Progenitor cell of endocrine pancreas (in vitro differentiated cells): ENCODE measurements around the gene KIAA0753. TPM values are rescaled to one million over a fixed set of nuclear protein-coding genes. Genes with fewer than 3 reads are reported as not detected.
"Not testable (repeated sequence)": the region's sequence is repeated elsewhere in the genome, so short reads cannot be mapped to it uniquely, and the experiment has no call there.

Experiments
- DNase-seq: peaks from one replicate; pipeline ENCODE4 v3.0.0; 2021; ENCODE audit warnings: low spot score; ENCODE audit not compliant: unreplicated experiment
- H3K27ac Mint-ChIP-seq: 2 replicates; pipeline ENCODE4 v1.8.0; 2021; ENCODE audit warnings: mild to moderate bottlenecking, moderate library complexity, mixed read lengths
- H3K27me3 Mint-ChIP-seq: 2 replicates; pipeline ENCODE4 v1.8.0; 2021; ENCODE audit warnings: mixed read lengths
- H3K36me3 Mint-ChIP-seq: 2 replicates; pipeline ENCODE4 v1.8.0; 2022; ENCODE audit warnings: mixed read lengths; ENCODE audit not compliant: insufficient read depth
- H3K4me1 Mint-ChIP-seq: 2 replicates; pipeline ENCODE4 v1.8.0; 2021; ENCODE audit warnings: low read depth, mixed read lengths
- H3K4me3 Mint-ChIP-seq: 2 replicates; pipeline ENCODE4 v1.8.0; 2021; ENCODE audit warnings: low read depth, mild to moderate bottlenecking, moderate library complexity, mixed read lengths
- H3K9me3 Mint-ChIP-seq: 2 replicates; pipeline ENCODE4 v1.8.0; 2021; ENCODE audit warnings: low read depth, mixed read lengths
- total RNA-seq: library from RNA; stranded (reverse); gene quantifications from 2 replicates; pipeline ENCODE4 v1.2.1, GENCODE V29; 2021
- TF ChIP-seq, protein P1 (sequence below): fragments of 200-600 bp; sonication (generic); IDR thresholded peaks from one replicate; pipeline ENCODE4 v1.5.0; 2021; ENCODE audit warnings: antibody characterized with exemption, mild to moderate bottlenecking; ENCODE audit not compliant: unreplicated experiment

Gene KIAA0753
- total RNA-seq, 1 donor from 2014 or later, result 55.9 TPM

DNA sequence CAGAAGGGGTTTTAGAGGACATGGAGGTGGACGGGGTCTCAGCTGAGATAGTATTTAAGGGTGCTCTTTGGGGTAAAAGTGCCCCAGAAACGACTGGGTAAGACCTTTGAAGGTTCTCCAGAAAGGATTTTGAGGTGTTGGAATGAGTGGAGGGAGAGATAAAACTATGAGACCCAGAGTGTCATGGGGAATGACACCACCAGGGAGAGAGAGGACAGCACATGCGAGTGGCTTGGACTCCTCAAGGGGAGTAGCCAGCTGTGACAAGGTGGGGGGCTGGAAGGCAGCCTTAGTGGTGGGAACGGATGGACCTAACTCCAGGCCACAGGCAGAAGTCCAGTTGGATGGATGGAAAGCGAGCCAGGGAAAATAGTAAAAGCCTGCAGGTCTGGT, 64.9 kb downstream of the KIAA0753 start:
- peak overlapping the region; percentile 89 for H3K27ac Mint-ChIP-seq
- no peaks in the 10 kb centered on the region for H3K4me1 Mint-ChIP-seq
- no peak overlapping the region for H3K4me3 Mint-ChIP-seq
- TF ChIP-seq, protein P1, sequence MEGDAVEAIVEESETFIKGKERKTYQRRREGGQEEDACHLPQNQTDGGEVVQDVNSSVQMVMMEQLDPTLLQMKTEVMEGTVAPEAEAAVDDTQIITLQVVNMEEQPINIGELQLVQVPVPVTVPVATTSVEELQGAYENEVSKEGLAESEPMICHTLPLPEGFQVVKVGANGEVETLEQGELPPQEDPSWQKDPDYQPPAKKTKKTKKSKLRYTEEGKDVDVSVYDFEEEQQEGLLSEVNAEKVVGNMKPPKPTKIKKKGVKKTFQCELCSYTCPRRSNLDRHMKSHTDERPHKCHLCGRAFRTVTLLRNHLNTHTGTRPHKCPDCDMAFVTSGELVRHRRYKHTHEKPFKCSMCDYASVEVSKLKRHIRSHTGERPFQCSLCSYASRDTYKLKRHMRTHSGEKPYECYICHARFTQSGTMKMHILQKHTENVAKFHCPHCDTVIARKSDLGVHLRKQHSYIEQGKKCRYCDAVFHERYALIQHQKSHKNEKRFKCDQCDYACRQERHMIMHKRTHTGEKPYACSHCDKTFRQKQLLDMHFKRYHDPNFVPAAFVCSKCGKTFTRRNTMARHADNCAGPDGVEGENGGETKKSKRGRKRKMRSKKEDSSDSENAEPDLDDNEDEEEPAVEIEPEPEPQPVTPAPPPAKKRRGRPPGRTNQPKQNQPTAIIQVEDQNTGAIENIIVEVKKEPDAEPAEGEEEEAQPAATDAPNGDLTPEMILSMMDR, result no peak
- peaks cover 19% of the 10 kb centered on the region for H3K36me3 Mint-ChIP-seq
- no peaks in the 10 kb centered on the region for H3K27me3 Mint-ChIP-seq
- DNase-seq, result no peak
- H3K9me3 Mint-ChIP-seq, result no peaks in the 10 kb centered on the region

DNA sequence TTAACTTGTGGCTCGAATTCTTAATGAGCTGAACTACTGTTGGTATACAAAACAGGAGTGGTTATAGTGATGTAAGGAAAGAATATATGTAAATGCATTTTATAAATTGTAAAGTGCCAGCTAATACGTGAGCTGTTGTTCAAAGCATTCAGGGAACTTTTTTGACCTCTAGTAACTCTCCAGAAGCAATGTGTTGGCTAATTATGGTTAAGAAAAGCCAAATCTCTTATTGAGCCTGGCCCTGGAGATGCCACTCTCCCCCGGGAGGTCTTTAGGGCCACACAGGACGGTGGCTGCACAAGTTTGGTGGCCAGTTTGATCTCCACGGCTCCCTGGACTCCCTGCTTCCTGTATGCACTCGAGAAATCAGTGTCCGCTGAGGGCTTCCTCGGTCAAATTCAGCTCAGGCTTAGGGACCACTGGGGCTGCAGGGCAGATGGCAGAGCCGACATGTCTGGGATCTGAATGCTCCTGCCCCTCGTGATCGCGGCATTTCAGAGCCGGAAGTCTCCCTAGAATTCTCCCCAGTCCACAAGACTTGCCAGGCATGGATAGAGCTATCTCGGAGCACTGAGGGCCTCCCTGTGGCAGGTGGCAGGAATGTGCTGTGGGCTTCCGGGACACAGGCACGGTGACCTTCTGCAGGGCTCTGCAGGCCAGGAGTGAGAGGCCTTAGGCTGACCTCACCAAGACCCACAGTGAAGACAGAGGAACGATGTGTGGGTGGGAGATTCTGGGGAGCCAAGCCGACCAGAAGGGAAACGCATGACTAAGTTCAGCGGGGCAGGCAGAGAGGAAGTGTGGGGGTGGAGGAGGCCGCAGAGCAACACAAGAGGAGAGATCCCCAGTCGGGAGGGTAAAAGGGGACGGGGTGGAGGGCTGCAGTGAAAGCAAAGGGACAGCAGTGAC, 65.6 kb downstream of the KIAA0753 start:
- Mint-ChIP-seq H3K4me3 (no peak overlapping the region), H3K9me3 (no peaks in the 10 kb centered on the region), H3K27me3 (no peaks in the 10 kb centered on the region), H3K4me1 (peaks cover 2% of the 10 kb centered on the region), H3K27ac (peak overlapping the region; percentile 56), H3K36me3 (peaks cover 19% of the 10 kb centered on the region)
- DNase-seq, result no peak
- TF ChIP-seq, protein P1, result no peak

DNA sequence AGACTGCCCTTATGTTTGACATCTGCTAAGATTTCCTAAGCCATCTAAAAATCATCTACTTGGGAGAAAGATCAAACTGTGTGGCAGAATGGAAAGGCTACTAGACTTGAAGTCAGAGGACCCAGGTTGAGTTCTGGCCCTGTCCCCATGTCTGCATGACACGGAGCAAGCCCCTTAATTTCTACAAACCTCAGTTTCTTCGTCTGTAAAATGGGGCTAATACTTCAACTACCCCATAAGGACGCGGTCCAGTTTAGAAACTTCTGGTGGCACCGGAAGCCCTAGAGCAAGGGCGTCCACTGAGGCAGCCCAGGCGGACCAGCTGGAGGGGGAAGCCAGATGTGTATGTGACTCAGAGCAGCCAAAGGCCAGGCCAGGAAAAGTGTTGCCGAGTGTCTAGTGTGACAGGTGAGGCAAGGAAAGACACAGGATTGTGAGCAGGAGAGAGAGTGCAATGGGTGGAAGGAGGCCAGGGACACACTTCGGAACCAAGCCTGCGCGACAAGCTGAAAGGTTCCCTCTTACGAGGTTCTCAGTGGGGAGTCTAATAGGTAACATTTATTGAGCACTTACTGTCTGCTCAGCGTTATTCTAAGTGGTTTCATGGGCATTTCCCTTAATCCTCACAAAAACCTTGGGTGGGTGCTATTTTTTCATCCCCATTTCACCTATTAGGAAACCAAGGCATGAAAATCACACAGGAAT, 66.4 kb downstream of the KIAA0753 start:
- TF ChIP-seq, protein P1, result no peak
- Mint-ChIP-seq H3K27ac (no peak overlapping the region), H3K4me3 (no peak overlapping the region), H3K4me1 (peaks cover 4% of the 10 kb centered on the region), H3K36me3 (peaks cover 18% of the 10 kb centered on the region), H3K27me3 (no peaks in the 10 kb centered on the region), H3K9me3 (no peaks in the 10 kb centered on the region)
- DNase-seq, result no peak

DNA sequence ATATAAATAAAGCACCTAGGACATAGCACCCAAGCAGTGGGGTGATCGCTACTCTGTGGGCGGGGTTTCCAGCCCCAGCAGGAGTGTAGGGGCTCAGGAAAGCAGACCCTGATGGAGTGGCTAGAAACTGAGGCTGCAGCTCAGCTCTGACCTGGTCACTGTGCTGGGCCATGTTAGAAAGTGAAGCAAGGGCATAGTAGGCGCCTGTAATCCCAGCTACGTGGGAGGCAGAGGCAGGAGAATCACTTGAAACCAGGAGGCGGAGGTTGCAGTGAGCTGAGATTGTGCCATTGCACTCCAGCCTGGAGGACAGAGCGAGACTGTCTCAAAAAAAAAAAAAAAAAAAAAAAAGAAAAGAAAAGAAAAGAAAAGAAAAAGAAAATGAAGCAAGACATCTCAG, 67.0 kb downstream of the KIAA0753 start:
- not testable (repeated sequence) for H3K9me3 Mint-ChIP-seq, H3K4me3 Mint-ChIP-seq, DNase-seq, H3K27me3 Mint-ChIP-seq, H3K27ac Mint-ChIP-seq, H3K4me1 Mint-ChIP-seq
- H3K36me3 Mint-ChIP-seq, result peaks cover 14% of the 10 kb centered on the region

DNA sequence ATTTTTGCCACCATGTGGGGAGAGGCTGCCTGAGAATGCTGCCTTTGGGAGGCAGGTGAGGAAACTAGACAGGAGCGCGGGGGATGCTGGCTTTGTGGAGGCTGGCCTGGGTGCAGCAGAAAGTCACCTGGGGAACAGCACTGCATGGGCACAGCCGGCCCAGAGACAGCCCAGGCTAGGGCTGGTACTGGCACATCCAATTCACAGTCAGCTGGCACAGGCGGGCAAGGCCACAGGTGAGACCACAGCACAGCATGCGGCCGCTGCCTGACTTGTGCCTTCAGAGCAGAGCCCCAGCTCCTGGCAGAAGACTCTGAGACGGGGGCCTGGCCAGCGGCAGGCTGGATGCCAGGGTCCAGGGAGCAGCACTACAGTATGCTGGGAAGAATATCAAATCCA, 67.5 kb downstream of the KIAA0753 start:
- Mint-ChIP-seq H3K4me1 (peaks cover 4% of the 10 kb centered on the region), H3K36me3 (peaks cover 13% of the 10 kb centered on the region), H3K27me3 (no peaks in the 10 kb centered on the region), H3K27ac (no peak overlapping the region), H3K4me3 (no peak overlapping the region), H3K9me3 (no peaks in the 10 kb centered on the region)
- no peak for DNase-seq
- TF ChIP-seq, protein P1, result no peak
